H9 (cell line): ENCODE results near the gene SLC35G6. TPM values are rescaled to one million over a fixed set of nuclear protein-coding genes. Genes with fewer than 3 reads are reported as not detected.

ENCODE experiments used
- DNase-seq: peaks from one replicate; pipeline ENCODE4 v3.0.0-alpha.2; 2017
- H2AFZ ChIP-seq: one replicate; pipeline ENCODE4 v1.6.1; 2013; ENCODE audit warnings: mild to moderate bottlenecking, low read length, control low read depth, moderate library complexity
- H2AK5ac ChIP-seq: 2 replicates; pipeline ENCODE4 v1.6.1; 2013; ENCODE audit warnings: low read length, control low read depth, mixed read lengths; ENCODE audit not compliant: insufficient read length
- H2BK120ac ChIP-seq: one replicate; pipeline ENCODE4 v1.6.1; 2013; ENCODE audit warnings: low read depth, mild to moderate bottlenecking, low read length, control low read depth, inconsistent platforms; ENCODE audit not compliant: poor library complexity, severe bottlenecking
- H2BK12ac ChIP-seq: 2 replicates; pipeline ENCODE4 v1.6.1; 2013; ENCODE audit warnings: low read length, control low read depth, mixed read lengths, low read depth; ENCODE audit not compliant: insufficient read length
- H2BK15ac ChIP-seq: 2 replicates; pipeline ENCODE4 v1.6.1; 2013; ENCODE audit warnings: low read depth, low read length, control low read depth
- H2BK20ac ChIP-seq: one replicate; pipeline ENCODE4 v1.6.1; 2013; ENCODE audit warnings: low read depth, mild to moderate bottlenecking, low read length, control low read depth, inconsistent platforms; ENCODE audit not compliant: poor library complexity, severe bottlenecking
- H2BK5ac ChIP-seq: 2 replicates; pipeline ENCODE4 v1.6.1; 2013; ENCODE audit warnings: low read length, control low read depth, mixed read lengths; ENCODE audit not compliant: insufficient read length
- H3K14ac ChIP-seq: 2 replicates; pipeline ENCODE4 v1.6.1; 2013; ENCODE audit warnings: low read length, control low read depth; ENCODE audit not compliant: insufficient read depth
- H3K18ac ChIP-seq: 2 replicates; pipeline ENCODE4 v1.6.1; 2013; ENCODE audit warnings: low read depth, mild to moderate bottlenecking, mixed read lengths, low read length, control low read depth; ENCODE audit not compliant: insufficient read length
- H3K23ac ChIP-seq: 2 replicates; pipeline ENCODE4 v1.6.1; 2013; ENCODE audit warnings: low read length, control low read depth, mixed read lengths, low read depth; ENCODE audit not compliant: insufficient read length
- H3K23me2 ChIP-seq: 2 replicates; pipeline ENCODE4 v1.6.1; 2013; ENCODE audit warnings: low read depth, mild to moderate bottlenecking, mixed read lengths, low read length, control low read depth; ENCODE audit not compliant: insufficient read length, poor library complexity, severe bottlenecking
- H3K27ac ChIP-seq: 2 replicates; pipeline ENCODE4 v1.5.1; 2013; ENCODE audit warnings: low read length, control low read depth, mixed read lengths, low read depth; ENCODE audit not compliant: insufficient read length
- H3K27me3 ChIP-seq: 2 replicates; pipeline ENCODE4 v1.6.1; 2013; ENCODE audit warnings: low read length, control low read depth, inconsistent platforms; ENCODE audit not compliant: insufficient read depth
- H3K4ac ChIP-seq: 2 replicates; pipeline ENCODE4 v1.6.1; 2013; ENCODE audit warnings: low read depth, mild to moderate bottlenecking, control low read depth, inconsistent platforms, low read length, moderate library complexity
- H3K4me1 ChIP-seq: 2 replicates; pipeline ENCODE4 v1.6.1; 2013; ENCODE audit warnings: low read length, control low read depth, inconsistent platforms; ENCODE audit not compliant: insufficient read depth
- H3K4me2 ChIP-seq: 2 replicates; pipeline ENCODE4 v1.6.1; 2013; ENCODE audit warnings: low read length, control low read depth, mixed read lengths; ENCODE audit not compliant: insufficient read length, insufficient read depth
- H3K56ac ChIP-seq: 2 replicates; pipeline ENCODE4 v1.6.1; 2013; ENCODE audit warnings: low read depth, mild to moderate bottlenecking, mixed read lengths, low read length, control low read depth; ENCODE audit not compliant: insufficient read length
- H3K79me1 ChIP-seq: 2 replicates; pipeline ENCODE4 v1.6.1; 2013; ENCODE audit warnings: low read depth, mild to moderate bottlenecking, moderate library complexity, low read length, control low read depth, inconsistent platforms; ENCODE audit not compliant: insufficient read depth, poor library complexity, severe bottlenecking
- H3K79me2 ChIP-seq: 2 replicates; pipeline ENCODE4 v1.6.1; 2013; ENCODE audit warnings: low read length, control low read depth, inconsistent platforms; ENCODE audit not compliant: insufficient read depth
- H3K9ac ChIP-seq: 2 replicates; pipeline ENCODE4 v1.6.1; 2013; ENCODE audit warnings: low read length, control low read depth, mixed read lengths; ENCODE audit not compliant: insufficient read length; ENCODE audit errors: extremely low read depth
- H3K9me3 ChIP-seq: one replicate; pipeline ENCODE4 v1.6.1; 2013; ENCODE audit warnings: low read depth, low read length, inconsistent platforms; ENCODE audit not compliant: control insufficient read depth
- H3T11ph ChIP-seq: one replicate; pipeline ENCODE4 v1.6.1; 2013; ENCODE audit warnings: mild to moderate bottlenecking, low read length, control low read depth, inconsistent platforms
- H4K20me1 ChIP-seq: one replicate; pipeline ENCODE4 v1.6.1; 2013; ENCODE audit not compliant: control insufficient read depth, insufficient read length, insufficient read depth
- H4K5ac ChIP-seq: 2 replicates; pipeline ENCODE4 v1.6.1; 2013; ENCODE audit warnings: low read depth, mild to moderate bottlenecking, mixed read lengths, low read length, control low read depth; ENCODE audit not compliant: insufficient read length
- H4K8ac ChIP-seq: replicated peaks from 2 replicates; pipeline ENCODE4 v1.6.1; 2013; ENCODE audit warnings: low read length, control low read depth, mixed read lengths, low read depth; ENCODE audit not compliant: insufficient read length
- H4K91ac ChIP-seq: 2 replicates; pipeline ENCODE4 v1.6.1; 2013; ENCODE audit warnings: low read depth, mild to moderate bottlenecking, moderate library complexity, mixed read lengths, low read length, control low read depth; ENCODE audit not compliant: insufficient read length
- H3K27ac Mint-ChIP-seq, 3 experiments: 2 replicates in 2 of 3; 3 replicates in 1 of 3; pipeline ENCODE4 v1.8.0; 2020 to 2021; ENCODE audit warnings: mixed read lengths in 3 of 3, mild to moderate bottlenecking in 1 of 3, moderate library complexity in 1 of 3
- H3K27me3 Mint-ChIP-seq: 2 replicates; pipeline ENCODE4 v1.8.0; 2021; ENCODE audit warnings: low read depth, mild to moderate bottlenecking, moderate library complexity, mixed read lengths
- H3K36me3 Mint-ChIP-seq, 3 experiments: 2 replicates in 2 of 3; 3 replicates in 1 of 3; pipeline ENCODE4 v1.8.0; 2020 to 2021; ENCODE audit warnings: low read depth in 3 of 3, mixed read lengths in 3 of 3; ENCODE audit not compliant: insufficient read depth in 1 of 3
- H3K4me1 Mint-ChIP-seq, 2 experiments: 2 replicates each; pipeline ENCODE4 v1.8.0; 2020; ENCODE audit warnings: mixed read lengths in 2 of 2
- H3K4me3 Mint-ChIP-seq, 2 experiments: 2 replicates in 1 of 2; 3 replicates in 1 of 2; pipeline ENCODE4 v1.8.0; 2020 to 2021; ENCODE audit warnings: mild to moderate bottlenecking in 2 of 2, mixed read lengths in 2 of 2, moderate library complexity in 1 of 2
- H3K9me3 Mint-ChIP-seq, 2 experiments: 2 replicates in 1 of 2; 3 replicates in 1 of 2; pipeline ENCODE4 v1.8.0; 2020; ENCODE audit warnings: mild to moderate bottlenecking in 2 of 2, mixed read lengths in 2 of 2, moderate library complexity in 1 of 2
- CTCF ChIP-seq: fragments of 200-600 bp; sonication (generic); conservative IDR thresholded peaks from 3 replicates; pipeline ENCODE4 v1.8.0; 2021; ENCODE audit warnings: antibody characterized with exemption, mild to moderate bottlenecking
- WGBS: extraction: QIAGEN DNeasy Blood & Tissue Kit; methylation state at CpG from one replicate; pipeline ENCODE4 v1.1.7; 2013; ENCODE audit warnings: missing lambda C conversion rate, low lambda C conversion rate, mixed read lengths; ENCODE audit not compliant: insufficient read length; ENCODE audit errors: extremely low coverage; 5-methylcytosine and 5-hydroxymethylcytosine counted together
- total RNA-seq: library from RNA; stranded (reverse); gene quantifications from 2 replicates; pipeline ENCODE4 v1.2.1, GENCODE V29; 2021

SLC35G6 gene
- total RNA-seq, 1 experiment from 2014 or later = not detected

- H3K79me1 ChIP-seq = peaks cover 14% of the 10 kb centered on the region
- TF ChIP-seq CTCF = no peak
- peaks cover 2% of the 10 kb centered on the region for H4K20me1 ChIP-seq
- H3K14ac ChIP-seq = no peak overlapping the region
- no peak overlapping the region for H4K8ac ChIP-seq
- no peaks in the 10 kb centered on the region for H3K27me3 Mint-ChIP-seq
- no peak overlapping the region for H3K27ac ChIP-seq
- 100% methylated on average over 1 of the region's 8 CpGs for WGBS
- no peak overlapping the region for H4K5ac ChIP-seq
- H3K4me1 Mint-ChIP-seq = peaks cover 33 to 34% of the 10 kb centered on the region in 2 experiments
- H2BK12ac ChIP-seq = no peak overlapping the region
- peaks cover 69% of the 10 kb centered on the region for H3K79me2 ChIP-seq
- no peak overlapping the region for H3K4me2 ChIP-seq
- no peak overlapping the region for H2AFZ ChIP-seq
- no peak overlapping the region for H3K4me3 Mint-ChIP-seq
- no peak for DNase-seq
- no peak overlapping the region for H2BK20ac ChIP-seq
- H3K36me3 Mint-ChIP-seq = peaks cover 27 to 67% (median 44%) of the 10 kb centered on the region in 3 experiments
- no peak overlapping the region for H4K91ac ChIP-seq
- no peaks in the 10 kb centered on the region for H3K27me3 ChIP-seq
- no peak overlapping the region for H3T11ph ChIP-seq
- H2BK5ac ChIP-seq = no peak overlapping the region
- no peak overlapping the region for H3K9ac ChIP-seq
- H3K9me3 Mint-ChIP-seq = no peaks in the 10 kb centered on the region
- H3K23me2 ChIP-seq = peaks cover 4% of the 10 kb centered on the region
- H3K4ac ChIP-seq = no peak overlapping the region
- no peaks in the 10 kb centered on the region; the same call in 1 of the 2 replicates for H3K4me1 ChIP-seq
- no peak overlapping the region for H2AK5ac ChIP-seq
- H3K18ac ChIP-seq = no peak overlapping the region
- H3K27ac Mint-ChIP-seq = no peak overlapping the region; a peak in 1 of 7 replicates
- H3K56ac ChIP-seq = no peak overlapping the region
- H2BK15ac ChIP-seq = no peak overlapping the region
- no peak overlapping the region for H3K23ac ChIP-seq
- no peaks in the 10 kb centered on the region for H3K9me3 ChIP-seq
- no peak overlapping the region for H2BK120ac ChIP-seq
Observed at GRCh38 chr17:7490144-7490543, 8.9 kb downstream of the SLC35G6 start.
